Endothelial cell of umbilical vein (primary cell): ENCODE results near the gene PSMD3.

Source experiments
- CTCF ChIP-seq, 2 donors: IDR thresholded peaks; 1 replicate in 1 of 2; 2 replicates in 1 of 2; pipeline ENCODE4 v1.5.1; 2011; ENCODE audit warnings: low read length in 2 of 2, mild to moderate bottlenecking in 2 of 2, moderate library complexity in 2 of 2, control low read depth in 1 of 2, inconsistent platforms in 1 of 2, low read depth in 1 of 2; ENCODE audit not compliant: insufficient read depth in 1 of 2; ENCODE audit errors: extremely low read depth in 1 of 2
- EZH2 ChIP-seq: IDR thresholded peaks from 2 replicates; pipeline ENCODE4 v1.6.1; 2012; ENCODE audit warnings: borderline replicate concordance, low read depth, mild to moderate bottlenecking, moderate library complexity, low read length, inconsistent platforms; ENCODE audit not compliant: severe bottlenecking
- GATA2 ChIP-seq: IDR thresholded peaks from 2 replicates; pipeline ENCODE4 v1.7.0; 2011; ENCODE audit warnings: low read depth, mild to moderate bottlenecking, moderate library complexity, mixed read lengths, low read length; ENCODE audit not compliant: insufficient read length, insufficient read depth
- POLR2A ChIP-seq: IDR thresholded peaks from 2 replicates; pipeline ENCODE4 v1.6.1; 2012; ENCODE audit warnings: low read depth, mild to moderate bottlenecking, control low read depth, low read length
- POLR2AphosphoS5 ChIP-seq: IDR thresholded peaks from 2 replicates; pipeline ENCODE4 v1.6.1; 2012; ENCODE audit warnings: low read depth, mild to moderate bottlenecking, control low read depth, low read length, moderate library complexity; ENCODE audit not compliant: insufficient read depth

- TF ChIP-seq CTCF (IDR thresholded peaks at IDR 0.05; ENCODE audit: extremely low read depth in 1 of 2, insufficient read depth in 1 of 2, low read depth in 1 of 2, low read length in 2 of 2) (no peak), POLR2A (no peak), GATA2 (no peak), EZH2 (no peak), POLR2AphosphoS5 (no peak)
These were observed 27.7 kb upstream of the PSMD3 start for GRCh38 chr17:39952680-39953470.
